DND-41 (cell line): Measurements from ENCODE around the gene LDB2.

ENCODE experiments used
- CTCF ChIP-seq: IDR thresholded peaks from 2 replicates; pipeline ENCODE4 v1.5.1; 2012; ENCODE audit warnings: borderline replicate concordance, low read length, moderate library complexity, mild to moderate bottlenecking; ENCODE audit not compliant: poor library complexity, severe bottlenecking; ENCODE audit errors: extremely low read depth
- EZH2 ChIP-seq: IDR thresholded peaks from 3 replicates; pipeline ENCODE4 v1.6.1; 2012; ENCODE audit warnings: borderline replicate concordance, low read depth, mild to moderate bottlenecking, moderate library complexity, low read length, inconsistent platforms; ENCODE audit not compliant: severe bottlenecking

GRCh38 chr4:16715482-16715881 is 183.0 kb downstream of the LDB2 start:
- TF ChIP-seq EZH2 (no peak), CTCF (no peak)
